ENCODE measurements around the gene TMC4.

- TF ChIP-seq CTCF (IDR thresholded peaks at IDR 0.05; ENCODE audit: low read depth, low read length, missing input control) (no peak), TAF1 (conservative IDR thresholded peaks at IDR 0.05) (no peak), EGR1 (IDR thresholded peaks at IDR 0.05; ENCODE audit: low read depth in 2 of 2) (no peak), SP1 (IDR thresholded peaks at IDR 0.05) (peak; percentile 61), RAD21 (IDR thresholded peaks at IDR 0.05) (no peak), MAX (IDR thresholded peaks at IDR 0.05) (no peak), YY1 (IDR thresholded peaks at IDR 0.05) (peak; percentile 98), JUND (IDR thresholded peaks at IDR 0.05) (no peak), ZBTB33 (IDR thresholded peaks at IDR 0.05) (no peak), GABPA (IDR thresholded peaks at IDR 0.05 in 1 of 2, conservative IDR thresholded peaks at IDR 0.05 in 1 of 2) (no peak), FOXA1 (IDR thresholded peaks at IDR 0.05) (no peak), REST (IDR thresholded peaks at IDR 0.05) (no peak), RXRA (IDR thresholded peaks at IDR 0.05) (no peak)
Measured at GRCh38 chr19:54137699-54138488, 35.1 kb downstream of the TMC4 start, which contains the start of gene CNOT3.
